Stimulated activated CD8-positive, alpha-beta memory T cell treated with anti-CD3 and anti-CD28 coated beads, Interleukin-2, amount 100 ng/mL, for 1 hour (primary cell): ENCODE data around the gene NEURL1.
"Not testable (repeated sequence)": the region's sequence is repeated elsewhere in the genome, so short reads cannot be mapped to it uniquely, and the experiment has no call there.

Source experiments
- DNase-seq, 2 donors: peaks; one replicate each; pipeline ENCODE4 v3.0.0-alpha.2; 2020; ENCODE audit warnings: low read depth in 2 of 2

NEURL1 gene

GRCh38 chr10:103622935-103623574 is 129.6 kb downstream of the NEURL1 start:
- DNase-seq = no peak

DNA sequence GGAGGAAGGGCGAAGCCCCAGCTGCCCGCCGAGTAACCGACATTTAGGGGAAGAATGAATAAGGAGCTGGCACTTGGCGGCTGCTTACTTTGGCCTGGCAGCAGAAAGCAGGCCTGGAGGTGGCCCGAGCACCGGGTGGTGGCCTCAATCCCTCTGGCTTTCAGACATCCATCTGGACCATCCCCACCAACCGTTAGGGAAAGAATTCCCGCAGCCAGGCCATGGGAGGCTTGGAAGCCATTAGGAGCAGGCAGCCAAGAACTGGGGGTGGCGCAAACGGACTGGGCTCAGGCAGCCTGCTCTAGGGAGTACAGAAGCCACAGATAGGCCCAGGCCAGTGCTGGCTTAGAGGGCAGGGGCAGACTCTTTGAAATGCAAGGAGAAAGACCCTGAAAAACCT is 132.7 kb downstream of the NEURL1 start:
- no peak for DNase-seq

- no peak for DNase-seq
Observed at GRCh38 chr10:103627111-103627892, 133.8 kb downstream of the NEURL1 start.

DNA sequence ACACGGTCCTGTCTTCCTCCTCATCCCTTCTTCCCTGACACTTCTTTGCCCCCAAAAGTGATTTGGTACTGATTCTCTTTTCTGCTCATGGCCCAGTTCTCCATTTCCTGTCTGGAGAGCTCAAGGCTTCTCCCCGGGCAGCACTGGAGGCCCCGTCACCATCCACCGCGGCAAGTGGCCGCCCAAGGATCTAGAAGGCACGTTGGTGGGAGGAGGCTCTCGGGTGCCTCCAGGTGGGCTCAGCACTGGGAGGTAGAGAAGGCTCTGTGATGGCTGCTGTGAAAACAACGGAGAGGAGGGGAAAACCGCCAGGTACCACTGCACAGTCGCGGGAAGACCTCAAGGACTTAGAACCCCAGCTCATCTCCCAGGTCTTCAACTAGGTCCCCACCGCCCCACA is 134.4 kb downstream of the NEURL1 start:
- DNase-seq = no peak

DNA sequence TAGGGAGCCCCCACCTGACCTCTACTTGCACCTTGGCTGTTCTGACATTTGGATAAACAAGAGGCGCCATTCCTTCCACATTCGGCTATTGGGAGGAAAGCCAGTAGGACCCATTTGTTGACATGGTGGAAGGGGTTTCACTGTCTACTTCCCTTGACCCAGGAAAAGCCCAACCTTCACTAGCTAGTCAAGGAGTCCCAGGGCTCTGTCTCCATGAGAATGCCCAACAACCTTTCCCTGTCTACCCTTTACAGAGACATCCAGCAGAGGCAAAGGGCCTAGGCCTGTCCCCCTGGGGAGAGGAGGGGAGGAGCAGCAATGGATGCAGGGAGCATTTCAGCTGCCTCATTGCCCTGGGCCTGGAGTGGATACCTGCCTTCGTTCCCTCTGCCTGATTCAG is 136.1 kb downstream of the NEURL1 start:
- no peak for DNase-seq

DNA sequence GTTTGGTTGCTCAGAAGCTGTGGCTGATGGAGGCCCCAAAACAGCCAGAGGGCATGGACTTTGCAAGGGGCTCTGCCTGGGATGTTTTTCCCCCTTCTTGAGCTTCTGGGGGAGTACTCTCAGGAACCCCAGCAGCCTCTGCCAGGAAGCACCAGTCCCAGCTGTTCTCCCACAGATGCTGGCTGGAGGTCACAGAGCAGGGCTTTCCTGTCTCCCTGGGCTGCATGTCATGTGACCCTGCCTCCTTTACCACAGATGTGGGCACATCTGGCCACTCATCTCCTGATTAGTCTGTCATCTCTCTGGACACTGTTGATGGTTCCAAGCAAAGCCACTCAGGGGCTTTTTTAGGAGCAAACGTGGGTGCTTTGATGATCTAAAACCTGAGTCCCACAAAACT is 136.7 kb downstream of the NEURL1 start:
- DNase-seq = no peak

DNA sequence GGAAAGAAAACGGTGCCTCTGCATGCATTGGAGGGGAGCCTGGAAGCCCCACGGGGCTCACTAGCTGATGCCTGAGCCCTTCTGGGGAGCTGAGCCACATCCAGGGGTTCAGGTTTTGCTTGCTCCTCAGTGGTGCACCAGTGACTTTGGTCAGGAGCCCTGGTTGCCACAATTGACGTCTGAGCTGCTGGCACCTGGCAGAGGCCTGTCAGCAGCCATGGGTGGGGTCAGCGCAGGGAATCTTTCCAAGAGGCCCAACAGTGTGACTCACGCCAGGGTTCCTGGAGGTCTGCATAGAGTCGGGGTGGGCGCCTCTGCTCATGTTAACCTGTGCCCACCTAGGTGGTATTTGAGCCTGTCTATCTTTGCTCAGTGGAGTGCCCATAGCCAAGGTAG is 138.7 kb downstream of the NEURL1 start:
- no peak for DNase-seq

DNA sequence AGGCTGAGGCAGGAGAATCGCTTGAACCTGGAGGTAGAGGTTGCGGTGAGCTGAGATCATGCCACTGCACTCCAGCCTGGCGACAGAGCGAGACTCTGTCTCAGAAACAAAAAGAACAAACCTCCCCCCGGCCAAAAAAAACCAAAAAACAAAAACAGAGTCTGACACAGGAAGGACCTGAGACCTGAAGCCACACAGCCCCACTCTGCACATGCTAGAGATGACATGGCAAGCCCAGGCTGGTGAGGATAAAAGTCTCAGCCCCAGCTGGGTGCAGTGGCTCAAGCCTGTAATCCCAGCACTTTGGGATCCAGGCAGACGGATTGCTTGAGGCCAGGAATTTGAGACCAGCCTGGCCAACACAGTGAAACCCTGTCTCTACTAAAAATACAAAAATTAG is 139.4 kb downstream of the NEURL1 start:
- not testable (repeated sequence) for DNase-seq

DNA sequence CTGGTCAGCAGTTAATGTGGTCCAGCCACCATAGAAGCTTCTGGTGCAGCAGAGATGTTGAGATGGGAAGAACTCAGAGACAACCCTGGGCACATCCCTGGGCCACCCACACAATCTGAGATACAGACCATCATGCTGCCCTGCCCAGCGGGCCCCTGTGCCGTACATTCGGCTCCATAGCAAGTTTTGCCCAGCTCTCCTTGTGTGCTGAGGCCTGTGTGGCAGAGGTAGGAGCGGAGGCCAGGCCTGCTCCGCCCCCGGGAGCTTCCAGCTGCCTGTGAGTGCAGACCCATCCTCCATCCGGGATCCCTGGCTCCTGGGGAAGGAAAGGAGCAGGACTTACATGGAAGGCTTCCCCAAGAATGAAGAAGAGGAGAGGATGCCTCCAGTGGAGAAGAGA is 140.3 kb downstream of the NEURL1 start:
- no peak for DNase-seq

- DNase-seq = no peak
Observed at GRCh38 chr10:103635580-103635979, 142.1 kb downstream of the NEURL1 start.

DNA sequence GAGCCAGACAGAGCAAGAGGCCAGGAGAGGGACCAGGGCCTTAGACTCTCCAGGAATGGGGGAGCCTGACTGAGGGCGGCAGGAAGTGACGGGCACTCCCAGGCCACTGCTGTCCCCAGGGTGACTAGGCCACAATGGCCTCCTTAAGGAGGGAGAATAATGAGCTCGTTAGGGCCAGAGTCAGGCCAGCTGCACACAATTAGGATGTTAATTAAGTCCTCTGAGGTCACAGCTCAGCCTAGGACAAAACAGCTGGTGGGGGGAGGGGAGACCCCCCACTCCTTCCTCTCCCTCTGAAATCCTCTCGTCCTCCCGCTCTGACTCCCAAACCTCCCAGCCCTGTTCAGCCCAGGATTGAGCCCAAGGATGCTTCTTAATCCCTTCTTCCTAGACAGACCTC is 143.0 kb downstream of the NEURL1 start:
- DNase-seq = no peak

DNA sequence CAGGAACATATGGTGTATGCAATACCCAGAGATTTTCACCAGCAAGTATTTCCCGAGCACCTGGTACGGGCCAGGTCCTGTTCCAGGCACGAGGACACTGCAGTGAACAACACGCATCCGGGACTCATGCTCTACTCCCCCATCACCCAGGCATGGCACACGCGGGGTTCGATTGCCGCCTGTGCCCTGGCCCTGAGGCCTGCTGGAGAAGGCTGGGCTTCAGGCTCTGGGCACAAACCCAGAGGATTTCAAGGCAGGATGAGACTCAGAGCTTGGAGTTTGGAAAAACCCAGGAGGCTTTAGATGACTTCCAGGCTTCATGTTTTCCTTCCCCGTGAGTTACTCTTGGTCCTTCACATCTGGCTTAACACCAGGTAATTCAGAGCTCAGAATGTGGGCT is 143.5 kb downstream of the NEURL1 start:
- DNase-seq = no peak

- DNase-seq = no peak
Observed at GRCh38 chr10:103637927-103638557, 144.5 kb downstream of the NEURL1 start.

DNA sequence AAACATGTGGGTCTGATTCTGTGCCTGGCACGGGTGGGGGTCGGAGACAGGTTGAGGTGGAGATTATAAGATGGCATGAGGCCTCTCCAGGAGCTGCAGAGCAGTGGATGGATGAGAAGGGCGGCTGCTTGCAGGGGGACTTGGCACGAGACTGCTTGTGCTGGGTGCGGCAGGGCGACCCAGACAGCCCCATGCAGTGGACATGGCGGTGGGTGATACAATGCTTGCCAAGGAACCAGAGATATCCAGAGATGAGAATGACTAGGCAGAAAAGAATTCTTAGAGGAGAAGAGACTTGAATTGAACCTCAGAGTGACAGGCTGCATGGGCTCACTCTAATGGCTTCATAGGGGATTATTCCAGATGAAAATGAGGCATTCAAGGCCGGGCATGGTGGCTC is 145.4 kb downstream of the NEURL1 start:
- DNase-seq = no peak

GRCh38 chr10:103640436-103641181 is 147.1 kb downstream of the NEURL1 start:
- no peak for DNase-seq

- no peak for DNase-seq
Observed at GRCh38 chr10:103641326-103641725, 147.8 kb downstream of the NEURL1 start.
